ENCODE measurements around the gene CDH4. TPM values are rescaled to one million over a fixed set of nuclear protein-coding genes. Genes with fewer than 3 reads are reported as not detected.

Gene CDH4
- polyA plus RNA-seq, 4 donors = 1.1 to 8.1 (median 6.9) TPM

DNA sequence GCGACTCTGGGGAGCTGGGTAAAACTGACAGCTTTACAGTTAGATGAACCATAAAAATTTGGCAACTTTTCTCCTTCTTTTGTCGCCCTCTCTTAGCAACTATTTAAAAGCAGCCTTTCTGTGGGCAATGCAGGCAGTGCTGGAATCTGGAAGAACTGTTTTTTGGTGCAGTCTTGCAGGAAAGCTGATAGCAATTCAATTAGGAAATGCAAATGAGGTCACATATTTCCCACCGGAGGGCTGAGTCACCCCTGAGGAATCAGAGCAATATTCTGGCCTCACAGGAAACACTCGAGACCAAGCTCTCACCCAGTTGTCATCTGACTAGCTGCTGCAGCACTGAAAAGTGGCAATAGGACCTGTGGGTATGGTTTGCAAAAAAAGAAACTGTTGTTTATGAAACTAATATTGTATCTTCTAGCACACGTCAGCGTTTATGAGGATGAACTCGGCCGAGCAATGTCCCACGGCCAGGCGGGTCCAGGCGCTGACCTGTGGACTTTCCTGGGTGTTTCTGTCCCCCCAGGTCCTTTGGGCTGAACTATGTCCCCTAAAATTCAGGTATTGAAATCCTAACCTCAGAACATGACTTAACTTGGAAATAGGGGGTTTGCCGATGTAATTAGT, 501.4 kb downstream of the CDH4 start:
- no peak for DNase-seq (ENCODE audit: low read depth in 4 of 4, low spot score in 3 of 4)

DNA sequence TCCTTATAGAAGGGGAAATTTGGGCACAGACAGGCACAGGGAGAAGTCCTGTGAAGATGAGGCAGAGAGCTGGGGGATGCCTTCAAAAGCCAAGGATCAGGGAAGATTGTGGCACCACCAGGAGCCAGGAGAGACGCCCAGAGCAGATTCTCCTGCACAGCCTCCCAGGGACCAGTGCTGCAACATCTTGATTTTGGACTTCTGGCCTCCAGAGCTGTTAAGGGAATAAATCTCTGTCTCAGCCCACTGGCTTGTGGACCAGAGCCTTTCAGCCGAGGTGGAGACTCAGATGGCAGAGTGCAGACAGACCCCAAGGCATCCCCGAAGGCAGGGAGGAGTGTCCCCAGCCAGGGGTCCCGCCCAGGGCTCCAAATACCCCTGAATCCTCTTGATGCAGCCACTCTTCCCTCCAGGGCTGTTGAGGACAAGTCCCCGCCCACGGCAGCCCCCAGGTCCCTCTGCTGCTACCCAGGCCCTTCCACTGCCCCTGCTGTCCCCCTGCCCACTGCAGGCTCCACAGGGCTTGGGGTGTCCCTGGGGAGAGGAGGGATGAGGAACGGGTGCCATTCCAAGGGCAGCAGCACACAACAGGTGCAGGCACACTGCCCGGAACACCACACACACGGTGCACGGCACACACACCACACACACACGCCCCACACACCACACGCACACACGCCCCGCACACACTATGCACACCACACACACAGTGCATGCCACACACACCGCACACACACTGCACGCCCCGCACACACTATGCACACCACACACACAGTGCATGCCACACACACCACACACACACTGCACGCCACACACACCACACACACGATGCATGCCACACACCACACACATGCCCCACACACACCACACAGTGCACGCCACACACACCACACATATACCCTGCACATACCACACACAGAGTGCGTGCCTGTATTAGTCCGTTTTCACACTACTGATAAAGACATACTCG, 502.2 kb downstream of the CDH4 start:
- DNase-seq (ENCODE audit: low read depth in 4 of 4, low spot score in 3 of 4) = no peak

DNA sequence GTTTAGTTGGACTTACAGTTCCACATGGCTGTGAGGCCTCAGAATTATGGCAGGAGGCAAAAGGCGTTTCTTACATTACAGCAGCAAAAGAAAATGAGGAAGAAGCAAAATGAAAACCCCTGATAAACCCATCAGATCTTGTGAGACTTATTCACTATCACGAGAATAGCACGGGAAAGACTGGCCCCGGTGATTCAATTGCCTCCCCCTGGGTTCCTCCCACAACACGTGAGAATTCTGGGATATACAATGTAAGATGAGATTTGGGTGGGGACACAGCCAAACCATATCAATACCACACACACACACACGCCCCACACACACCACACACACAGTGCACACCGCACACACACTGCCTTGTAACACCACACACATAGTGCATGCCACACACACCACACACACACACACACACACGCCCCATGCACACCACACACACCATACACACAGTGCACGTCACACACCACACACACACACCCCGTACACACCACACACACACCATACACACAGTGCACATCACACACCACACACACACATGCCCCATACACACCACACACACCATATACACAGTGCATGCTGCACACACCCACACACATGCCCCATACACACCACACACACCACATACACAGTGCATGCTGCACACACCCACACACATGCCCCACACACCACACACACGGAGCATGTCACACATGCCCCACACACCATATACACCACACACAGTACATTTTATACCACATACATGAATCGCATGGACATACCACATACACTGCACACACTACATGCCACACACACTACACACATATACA, 503.1 kb downstream of the CDH4 start:
- DNase-seq (ENCODE audit: low read depth in 4 of 4, low spot score in 3 of 4) = no peak

DNA sequence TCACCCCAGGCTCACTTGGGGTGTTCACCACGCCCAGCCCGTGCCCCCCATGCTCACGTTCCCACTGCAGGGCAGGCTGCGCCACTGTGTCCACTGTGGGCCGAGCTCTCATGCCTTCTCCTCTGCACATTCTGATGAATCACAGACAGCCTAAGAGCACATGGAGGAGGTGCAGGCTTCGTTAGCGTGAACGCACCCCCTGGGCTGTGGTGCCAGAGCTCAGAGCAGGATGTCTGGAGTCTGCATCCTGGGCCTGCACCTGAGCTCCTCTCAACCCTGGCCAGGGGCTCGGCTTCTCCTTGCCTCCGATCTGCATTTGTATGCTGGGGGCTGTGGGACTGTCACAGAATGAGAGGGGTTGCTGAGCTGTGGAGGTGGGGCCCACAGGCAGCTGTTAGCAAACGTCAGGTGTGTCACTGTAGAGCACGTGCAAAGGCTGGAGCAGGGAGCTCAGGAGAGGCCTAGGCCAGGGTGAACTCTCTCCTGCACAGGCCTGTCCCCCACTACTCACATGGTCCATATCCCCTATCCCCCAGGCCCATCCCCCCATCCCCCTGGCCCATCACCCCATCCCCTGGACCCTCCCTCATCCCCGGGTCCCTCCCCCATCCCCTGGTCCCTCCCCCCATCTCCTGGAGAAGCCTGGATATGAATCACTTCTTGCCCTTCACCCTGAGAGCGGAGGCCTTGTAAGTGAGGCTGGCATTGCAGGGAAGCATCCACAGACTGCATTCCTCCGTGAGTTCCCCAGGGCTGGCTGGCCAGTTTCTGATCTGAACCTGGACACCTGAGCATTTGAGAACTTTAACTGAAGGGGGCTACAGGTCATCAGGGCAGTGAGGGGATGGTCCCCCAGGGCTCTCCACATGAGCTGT, 504.1 kb downstream of the CDH4 start:
- no peak for DNase-seq (ENCODE audit: low read depth in 4 of 4, low spot score in 3 of 4)

DNA sequence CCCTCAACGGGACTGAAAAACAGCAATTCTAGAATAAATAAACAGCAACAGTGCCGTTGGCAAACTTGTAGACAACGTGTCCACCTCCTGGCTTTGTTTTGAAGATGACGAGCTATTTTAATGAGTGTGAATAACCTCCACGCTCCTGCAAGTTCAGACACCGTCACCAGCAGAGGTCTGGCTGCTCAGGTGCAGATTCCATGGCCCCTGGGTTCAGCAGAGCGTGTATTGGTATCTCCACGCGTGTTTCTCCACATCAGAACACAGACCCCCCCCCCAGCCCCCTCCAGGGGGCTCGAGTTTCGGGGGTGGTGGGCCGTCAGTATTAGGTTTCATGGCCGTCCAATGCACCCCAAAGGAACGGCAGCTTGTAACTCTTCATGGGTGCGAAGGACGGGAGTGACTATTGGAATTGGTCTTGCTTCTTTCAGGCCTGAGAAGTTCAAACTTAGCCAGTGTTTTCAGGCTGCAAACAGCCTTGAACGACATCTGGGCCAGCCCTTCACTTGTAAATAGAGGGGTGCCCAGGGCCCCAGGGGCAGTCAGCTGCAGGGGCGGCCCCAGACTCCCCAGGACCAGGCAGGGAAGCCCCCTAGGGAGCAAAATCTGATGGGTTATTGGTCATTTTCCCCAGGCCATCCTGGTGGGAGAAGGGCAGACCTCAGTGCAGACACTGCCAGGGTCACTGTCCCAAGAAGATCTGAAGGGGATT, 505.1 kb downstream of the CDH4 start:
- no peak for DNase-seq (ENCODE audit: low read depth in 4 of 4, low spot score in 3 of 4)

DNA sequence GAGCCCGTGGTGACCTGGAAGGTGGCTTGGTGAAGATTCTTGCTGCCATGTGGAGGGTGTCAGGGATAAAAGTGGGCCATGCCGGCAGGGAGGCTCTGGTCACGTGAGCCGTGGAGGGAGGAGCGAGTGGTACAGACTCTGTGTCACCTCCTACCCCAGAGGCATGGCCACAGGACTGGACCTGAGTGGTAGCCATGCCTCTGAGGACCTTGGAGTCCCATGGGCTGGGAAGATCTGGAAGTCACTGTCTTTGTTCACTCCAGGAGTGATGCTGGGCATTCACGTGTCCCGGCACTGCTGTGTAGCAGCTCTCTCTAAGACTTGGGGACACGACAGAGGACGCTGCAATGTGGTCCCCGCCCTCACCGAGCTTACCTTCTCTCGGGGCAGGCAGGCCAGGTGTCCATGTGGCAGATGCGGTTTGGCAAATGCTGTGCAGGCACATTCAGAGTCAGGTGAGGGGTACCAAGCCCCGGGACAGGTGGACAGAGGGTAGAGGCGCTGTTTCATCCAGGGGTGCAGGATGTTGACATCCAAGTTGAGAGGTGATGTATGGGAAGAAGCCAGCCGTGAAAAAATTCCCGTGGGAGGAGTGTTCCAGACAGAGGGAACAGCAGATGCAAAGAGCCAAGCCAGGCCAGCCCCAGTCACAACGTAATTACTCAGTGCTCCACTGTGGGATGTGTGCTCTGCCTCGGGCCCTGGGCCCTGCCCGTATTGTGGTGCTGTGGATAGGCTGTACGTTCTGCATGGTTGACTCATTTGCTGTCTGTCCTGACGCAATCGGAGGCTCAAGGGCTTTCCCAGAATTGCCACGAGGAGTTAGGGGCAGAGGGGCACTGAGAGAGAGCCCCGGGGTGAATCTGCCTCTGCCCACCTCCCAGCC, 505.9 kb downstream of the CDH4 start:
- DNase-seq (ENCODE audit: low read depth in 4 of 4, low spot score in 3 of 4) = no peak

DNA sequence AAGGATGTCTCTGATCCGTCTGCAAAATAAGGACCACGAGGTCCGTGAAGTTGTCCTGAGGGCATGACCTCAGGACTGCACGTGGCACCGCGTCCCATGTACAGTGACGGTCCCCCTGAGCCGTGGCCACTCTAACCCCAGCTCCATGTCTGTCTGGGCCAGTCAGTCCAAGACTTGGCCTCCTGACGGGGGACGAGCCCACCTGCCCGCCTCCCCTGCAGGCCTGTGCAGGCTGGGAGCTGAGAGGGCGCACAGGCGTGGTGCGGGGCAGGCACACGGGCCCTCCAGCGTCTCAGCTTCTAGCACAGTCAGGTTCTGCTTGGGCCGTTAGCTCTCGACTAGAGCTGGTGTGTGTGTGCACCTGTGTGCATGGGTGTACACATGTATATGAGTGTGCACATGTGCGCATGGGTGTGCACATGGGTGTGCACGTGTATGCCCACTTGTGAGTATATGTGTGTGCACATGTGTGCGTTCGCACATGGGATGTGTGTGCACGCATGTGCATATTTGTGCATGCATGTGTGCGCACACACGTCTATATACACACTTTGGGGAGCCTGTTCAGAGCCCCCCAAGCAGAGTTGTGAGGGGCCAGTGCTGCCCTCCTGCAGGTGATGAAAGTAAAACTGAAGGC, 506.6 kb downstream of the CDH4 start:
- no peak for DNase-seq (ENCODE audit: low read depth in 4 of 4, low spot score in 3 of 4)

DNA sequence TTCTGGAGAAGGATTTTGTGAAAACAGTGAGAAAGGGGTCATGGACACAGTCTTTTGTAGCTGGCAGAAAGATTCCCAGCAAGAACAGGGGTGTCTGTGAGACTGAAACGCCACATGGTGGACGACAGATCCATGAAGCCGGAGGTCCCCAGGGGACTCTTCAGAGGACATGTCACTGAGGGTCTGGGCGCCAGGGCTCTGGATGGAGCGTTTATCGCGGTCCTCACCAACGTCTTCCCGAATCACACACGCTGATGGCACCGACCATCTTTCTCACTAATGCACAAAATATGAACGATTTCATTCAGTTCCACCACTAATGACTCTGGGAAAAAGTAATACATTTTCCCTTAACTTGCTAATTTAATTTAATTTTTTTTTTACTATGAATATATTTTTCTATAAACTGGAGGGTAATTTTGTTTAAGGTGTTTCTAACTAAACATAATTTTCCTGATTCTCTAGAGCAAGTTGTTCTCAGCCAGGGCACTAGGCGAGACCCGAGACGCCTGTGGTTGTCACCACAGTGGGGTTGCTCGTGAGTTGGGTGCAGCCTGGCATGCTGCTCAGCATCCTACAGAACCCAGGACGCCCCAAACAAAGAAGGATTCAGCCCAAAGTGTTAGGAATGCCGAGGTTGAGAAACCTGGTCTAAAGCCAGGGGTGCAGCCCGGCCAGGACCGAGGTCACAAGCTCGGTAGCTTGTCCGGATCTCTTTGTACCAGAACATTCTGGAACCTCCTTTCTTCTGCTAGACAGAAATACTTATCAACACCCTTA, 507.4 kb downstream of the CDH4 start:
- DNase-seq (ENCODE audit: low read depth in 4 of 4, low spot score in 3 of 4) = no peak

DNA sequence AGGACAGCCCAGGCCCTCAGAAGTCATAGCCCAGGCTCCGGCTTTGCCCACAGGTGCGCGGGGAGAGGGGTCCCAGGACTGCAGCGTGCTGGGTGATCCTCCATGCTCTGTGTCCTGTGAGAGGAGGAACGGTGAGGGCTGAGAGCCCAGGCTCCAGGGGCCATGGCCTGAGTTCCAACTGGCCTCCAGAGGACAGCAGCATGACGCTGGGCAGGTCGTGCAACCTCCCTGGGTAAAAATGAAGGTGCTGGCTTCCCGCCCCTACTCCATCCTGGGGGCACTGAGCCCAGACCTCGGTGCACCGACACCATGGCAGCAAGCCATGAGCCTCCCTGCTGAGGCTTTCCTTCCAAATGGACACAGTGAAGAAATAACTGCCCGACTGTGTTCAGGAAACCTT, 508.3 kb downstream of the CDH4 start:
- DNase-seq (ENCODE audit: low read depth in 4 of 4, low spot score in 3 of 4) = no peak

DNA sequence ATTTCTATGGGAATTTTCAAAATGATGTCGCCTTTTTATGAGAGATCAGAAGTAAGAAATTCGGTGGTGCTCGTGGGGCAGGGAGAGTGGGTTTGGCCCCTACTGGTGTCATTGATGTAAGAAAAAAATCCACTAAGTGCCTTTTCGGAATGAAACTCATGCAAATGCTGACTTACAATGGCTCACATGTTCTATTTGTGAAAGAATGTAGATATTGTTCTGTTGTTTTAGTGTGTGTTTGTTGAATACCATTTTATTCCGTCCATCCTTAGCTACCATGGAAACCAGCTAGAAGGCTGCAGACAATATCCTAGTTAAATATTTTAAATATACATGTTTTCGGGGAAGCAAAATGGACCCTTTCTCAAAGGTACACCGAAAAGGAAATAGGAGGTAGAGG, 508.7 kb downstream of the CDH4 start:
- no peak for DNase-seq (ENCODE audit: low read depth in 4 of 4, low spot score in 3 of 4)

DNA sequence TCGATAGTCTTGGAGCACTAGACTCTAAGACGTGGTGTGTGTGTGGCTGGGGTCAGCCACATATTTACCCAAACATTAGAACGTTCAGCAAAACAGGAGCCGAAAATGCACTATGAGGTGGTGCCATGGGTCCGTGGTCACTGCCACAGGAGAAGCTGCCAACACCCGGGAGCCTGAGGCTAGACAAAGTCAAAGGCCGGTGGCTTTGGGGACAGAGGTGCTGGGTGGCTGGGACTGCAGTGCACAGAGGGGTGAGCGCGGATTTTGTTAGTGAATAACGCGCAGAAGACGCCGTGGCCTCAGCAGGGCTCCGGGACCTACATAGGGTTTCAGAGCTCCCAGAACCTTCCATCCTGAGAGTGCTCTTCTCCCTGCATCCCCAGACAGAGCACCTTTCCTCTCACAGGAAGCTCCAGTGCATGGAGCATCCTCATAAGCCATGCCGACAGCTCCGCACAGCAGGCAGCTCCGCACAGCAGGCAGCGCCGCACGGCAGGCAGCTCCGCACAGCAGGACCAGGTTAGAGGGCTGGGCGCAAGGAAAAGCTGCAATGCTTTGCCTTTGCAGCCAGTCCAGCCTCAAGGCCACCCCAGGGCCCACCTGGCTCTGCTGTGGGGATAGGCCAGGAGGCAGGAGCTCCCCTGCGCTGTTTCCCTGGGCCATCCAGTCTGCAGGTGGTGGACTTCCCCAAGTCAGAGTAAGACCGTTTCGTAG, 509.5 kb downstream of the CDH4 start:
- DNase-seq (ENCODE audit: low read depth in 4 of 4, low spot score in 3 of 4) = no peak

DNA sequence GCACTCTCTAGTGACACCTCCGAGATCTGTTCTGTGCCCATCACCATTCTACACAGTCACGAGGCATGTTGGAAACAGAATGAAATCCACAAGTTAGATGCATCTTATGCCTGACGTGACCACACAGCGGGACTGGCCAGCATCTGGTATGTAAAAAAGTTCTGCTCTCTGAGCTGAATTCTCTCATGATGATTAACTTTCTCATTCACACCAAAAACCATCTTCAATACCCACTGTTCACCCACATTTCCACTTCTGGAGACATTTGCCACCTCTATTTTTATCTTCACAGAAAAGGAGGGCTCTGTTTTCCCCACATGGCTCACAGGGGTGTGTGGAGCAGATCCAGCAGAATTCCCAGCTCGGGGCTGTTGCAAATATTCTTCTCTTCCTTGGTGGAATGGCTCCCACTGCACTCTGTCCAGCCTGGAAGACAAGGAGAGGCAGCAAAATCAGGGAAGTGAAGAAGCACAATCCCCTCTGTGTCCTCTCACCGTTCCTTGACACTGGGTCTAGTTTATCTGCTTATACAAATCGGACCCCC, 510.2 kb downstream of the CDH4 start:
- DNase-seq (ENCODE audit: low read depth in 4 of 4, low spot score in 3 of 4) = no peak

DNA sequence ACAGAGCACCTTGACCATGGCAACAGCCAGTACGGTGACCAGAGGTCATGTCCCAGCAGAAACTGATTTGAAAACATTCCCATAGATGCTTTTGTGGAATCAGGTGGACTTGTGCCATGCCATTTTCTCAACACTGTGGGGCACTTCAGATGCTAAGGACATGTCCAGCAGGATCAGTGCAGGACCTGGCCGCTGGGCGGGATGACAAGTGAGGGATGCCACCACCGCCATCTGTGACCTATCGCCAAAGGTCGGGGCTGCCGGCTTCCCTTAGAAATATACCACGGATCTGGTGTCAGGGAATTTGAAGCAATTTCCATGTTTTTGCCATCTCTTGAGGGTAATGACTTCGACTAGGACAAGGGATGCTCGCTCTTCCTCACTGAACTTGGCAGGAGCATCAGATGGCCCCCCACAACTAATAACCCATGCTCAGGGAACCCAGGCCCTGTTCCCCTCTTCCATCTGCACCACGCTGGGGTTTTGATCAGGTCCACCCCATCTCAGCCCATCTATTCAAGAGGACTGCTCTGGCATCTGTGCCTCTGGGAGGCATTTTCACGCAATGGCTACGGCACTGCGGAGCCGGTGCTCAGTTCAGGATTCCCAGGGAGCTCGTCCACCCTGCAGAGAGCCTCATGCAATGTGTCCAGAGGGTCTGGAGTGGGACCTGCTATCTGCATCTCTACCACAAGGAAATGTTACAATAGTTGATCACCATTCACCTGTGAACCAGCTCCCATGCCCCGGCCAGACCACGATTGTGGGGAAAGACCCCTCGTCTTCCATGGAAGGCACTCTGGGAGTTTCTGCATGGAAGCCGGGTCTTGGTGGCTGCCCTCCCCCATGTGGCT, 511.1 kb downstream of the CDH4 start:
- DNase-seq (ENCODE audit: low read depth in 4 of 4, low spot score in 3 of 4) = no peak

DNA sequence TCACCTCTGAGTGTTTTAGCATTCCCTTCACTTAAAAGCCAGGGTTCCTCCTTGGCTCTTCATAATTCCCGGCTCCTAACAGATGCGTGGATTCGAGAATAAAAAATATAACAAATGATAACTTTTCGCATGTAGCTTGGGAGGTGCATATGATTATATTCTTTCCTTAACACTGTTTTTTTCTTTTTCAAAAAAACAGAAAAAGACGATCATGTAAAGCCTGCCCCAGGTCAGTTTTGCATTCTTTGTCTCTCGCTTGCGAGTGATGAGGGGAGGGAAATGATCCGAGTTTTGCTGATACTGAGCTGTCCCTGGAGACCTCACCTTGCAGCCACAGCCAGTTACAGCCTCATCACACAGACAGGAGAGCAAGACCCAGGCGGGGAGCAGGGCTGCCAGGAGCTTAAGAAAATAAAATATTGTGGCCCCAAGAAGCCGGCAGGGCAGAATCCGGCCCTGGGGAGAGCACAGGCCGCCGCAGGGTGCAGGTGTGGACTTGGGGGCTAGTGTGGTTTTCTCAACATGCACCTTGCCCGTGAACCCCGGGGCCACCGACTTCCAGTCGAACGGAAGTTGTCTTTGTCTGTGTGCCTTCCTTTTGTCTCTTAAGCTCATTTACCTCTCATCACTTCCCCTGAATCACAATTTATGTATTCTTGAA, 511.8 kb downstream of the CDH4 start:
- DNase-seq (ENCODE audit: low read depth in 4 of 4, low spot score in 3 of 4) = no peak

DNA sequence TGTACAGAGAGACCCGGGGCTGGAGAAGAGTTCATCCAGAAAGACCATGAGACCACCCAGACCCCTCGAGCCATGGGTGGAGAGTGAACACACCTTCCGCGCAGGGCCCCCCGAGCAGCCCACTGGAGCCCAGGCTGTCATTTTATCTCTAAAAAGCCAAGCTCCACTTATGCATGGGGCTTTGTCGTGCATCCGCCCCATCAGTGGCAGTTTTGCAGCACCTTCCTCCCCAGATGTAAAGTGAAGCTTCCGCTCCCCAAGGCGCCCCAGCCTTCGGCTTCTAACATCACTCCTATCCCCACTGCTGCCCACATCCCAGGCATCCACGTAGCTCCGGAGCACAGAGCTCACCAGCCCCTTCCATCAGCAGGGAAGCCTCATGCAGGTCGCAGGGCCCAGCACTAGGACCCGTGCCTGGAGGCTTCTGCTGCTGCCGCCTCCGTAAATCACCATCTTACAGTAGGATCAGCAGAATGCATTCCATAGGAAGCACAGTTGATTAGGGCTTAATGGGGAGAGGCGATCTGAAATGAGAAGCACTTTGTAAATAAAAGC, 512.5 kb downstream of the CDH4 start:
- no peak for DNase-seq (ENCODE audit: low read depth in 4 of 4, low spot score in 3 of 4)
